Measurements from ENCODE around the gene PLET1. TPM values are rescaled to one million over a fixed set of nuclear protein-coding genes. Genes with fewer than 3 reads are reported as not detected.

The PLET1 gene
- polyA plus RNA-seq, 1 donor (not counting 4 experiments of a cell fraction or from before 2014, with no cell fraction given) = not detected

DNA sequence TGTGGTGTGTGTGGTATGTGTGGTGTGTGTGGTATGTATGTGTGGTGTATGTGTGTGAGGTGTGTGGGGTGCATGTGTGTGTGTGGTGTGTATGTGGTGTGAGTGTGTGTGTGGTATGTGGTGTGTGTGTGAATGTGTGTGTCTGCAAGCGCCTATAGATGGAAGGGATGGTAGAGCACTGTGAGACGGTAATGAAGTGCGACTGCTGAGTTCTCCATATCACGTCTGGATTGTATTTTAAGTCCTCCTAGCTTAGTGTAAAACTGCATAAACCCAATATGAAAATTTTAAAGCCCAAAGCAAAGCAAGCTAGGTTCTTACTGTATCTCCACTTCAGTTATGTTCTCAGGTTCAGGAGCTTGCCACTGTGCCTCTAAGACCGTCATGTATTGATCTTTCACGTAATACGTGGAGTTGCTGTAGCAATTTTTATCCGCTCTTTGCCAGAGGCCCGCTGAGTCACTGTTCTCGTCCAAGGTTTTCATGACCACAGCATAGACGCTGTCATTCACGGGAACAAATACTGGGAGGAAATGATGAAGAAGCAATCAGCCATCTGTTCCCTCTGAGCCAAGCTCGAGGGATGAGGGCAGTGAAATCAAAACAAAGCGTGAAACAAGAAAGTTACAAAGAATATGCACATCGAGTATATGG is 5.5 kb downstream of the PLET1 start:
- dilution Hi-C loops (cut with MboI; ENCODE audit: extremely low pct_ligation_motif_present, low sequenced_read_pairs) = no loop called here
- no peaks in the 10 kb centered on the region for H3K9me3 ChIP-seq (ENCODE audit: control insufficient read depth, low read depth, low read length)
- H3K4me1 ChIP-seq (ENCODE audit: control insufficient read depth, extremely low read depth, insufficient read depth, low read length) = no peaks in the 10 kb centered on the region
- H3K9me1 ChIP-seq (ENCODE audit: control insufficient read depth, extremely low read depth, insufficient read depth, low read length) = no peaks in the 10 kb centered on the region
- no peak overlapping the region for H3K4me2 ChIP-seq (ENCODE audit: control insufficient read depth, extremely low read depth, insufficient read depth, low read depth, low read length)
- H3K79me2 ChIP-seq (ENCODE audit: control insufficient read depth, insufficient read depth, low read length) = no peaks in the 10 kb centered on the region
- TF ChIP-seq EZH2 (IDR thresholded peaks at IDR 0.05; ENCODE audit: low read length) = no peak
- TF ChIP-seq, protein P1, sequence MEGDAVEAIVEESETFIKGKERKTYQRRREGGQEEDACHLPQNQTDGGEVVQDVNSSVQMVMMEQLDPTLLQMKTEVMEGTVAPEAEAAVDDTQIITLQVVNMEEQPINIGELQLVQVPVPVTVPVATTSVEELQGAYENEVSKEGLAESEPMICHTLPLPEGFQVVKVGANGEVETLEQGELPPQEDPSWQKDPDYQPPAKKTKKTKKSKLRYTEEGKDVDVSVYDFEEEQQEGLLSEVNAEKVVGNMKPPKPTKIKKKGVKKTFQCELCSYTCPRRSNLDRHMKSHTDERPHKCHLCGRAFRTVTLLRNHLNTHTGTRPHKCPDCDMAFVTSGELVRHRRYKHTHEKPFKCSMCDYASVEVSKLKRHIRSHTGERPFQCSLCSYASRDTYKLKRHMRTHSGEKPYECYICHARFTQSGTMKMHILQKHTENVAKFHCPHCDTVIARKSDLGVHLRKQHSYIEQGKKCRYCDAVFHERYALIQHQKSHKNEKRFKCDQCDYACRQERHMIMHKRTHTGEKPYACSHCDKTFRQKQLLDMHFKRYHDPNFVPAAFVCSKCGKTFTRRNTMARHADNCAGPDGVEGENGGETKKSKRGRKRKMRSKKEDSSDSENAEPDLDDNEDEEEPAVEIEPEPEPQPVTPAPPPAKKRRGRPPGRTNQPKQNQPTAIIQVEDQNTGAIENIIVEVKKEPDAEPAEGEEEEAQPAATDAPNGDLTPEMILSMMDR (optimal IDR thresholded peaks at IDR 0.05 in 1 of 3, IDR thresholded peaks at IDR 0.05 in 1 of 3, conservative IDR thresholded peaks at IDR 0.05 in 1 of 3; ENCODE audit: extremely low read depth in 1 of 3, insufficient read depth in 2 of 3, low read length in 3 of 3) = no peak
- FAIRE-seq = no peak
- H3K27ac ChIP-seq (ENCODE audit: control insufficient read depth, insufficient read depth, low read length) = no peak overlapping the region
- no peak for DNase-seq (ENCODE audit: low read depth, low spot score)
- no peaks in the 10 kb centered on the region for H3K27me3 ChIP-seq (ENCODE audit: control insufficient read depth, extremely low read depth, insufficient read depth, low read length)
- no peak overlapping the region for H2AFZ ChIP-seq (ENCODE audit: control insufficient read depth, low read length)
- no peaks in the 10 kb centered on the region for H4K20me1 ChIP-seq (ENCODE audit: control insufficient read depth, extremely low read depth, insufficient read depth, low read length)
- H3K4me3 ChIP-seq (ENCODE audit: control insufficient read depth in 2 of 3, extremely low read depth in 1 of 3, insufficient read depth in 2 of 3, low read depth in 1 of 3, low read length in 3 of 3) = no peak overlapping the region
- no peak overlapping the region for H3K9ac ChIP-seq (ENCODE audit: control insufficient read depth, extremely low read depth, insufficient read depth, low read length)
- H3K36me3 ChIP-seq (ENCODE audit: control insufficient read depth in 2 of 2, extremely low read depth in 1 of 2, insufficient read depth in 2 of 2, low read length in 2 of 2) = no peaks in the 10 kb centered on the region

DNA sequence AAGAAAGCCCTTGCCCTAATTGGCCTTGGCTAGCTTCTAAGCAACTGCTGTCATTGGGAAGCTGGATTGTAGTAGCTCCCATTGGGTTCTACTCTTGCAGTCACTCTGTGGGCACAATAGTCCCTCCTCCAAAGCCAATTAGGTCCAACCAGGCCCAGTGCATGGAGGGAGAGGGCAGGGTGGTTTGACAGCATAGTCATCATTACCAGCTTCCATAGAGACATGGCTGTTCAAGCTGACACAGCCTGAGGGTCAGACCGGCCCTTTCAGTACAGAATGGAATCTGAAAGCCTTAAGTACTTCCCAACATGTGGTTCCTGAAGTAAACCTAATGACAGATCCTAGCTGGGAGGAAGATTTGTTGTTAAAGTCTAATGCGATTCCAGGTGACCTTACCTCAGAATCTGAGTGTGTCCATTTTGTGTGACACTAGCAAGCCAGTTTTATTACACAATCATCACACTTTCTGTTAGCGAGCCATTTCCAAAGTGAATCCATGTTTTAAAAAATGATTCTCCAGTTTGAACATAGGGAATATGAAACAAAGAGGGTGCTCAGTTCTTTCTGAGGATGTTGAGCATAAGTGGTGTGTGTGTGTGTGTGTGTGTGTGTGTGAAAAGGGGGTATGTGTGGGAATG is 6.9 kb downstream of the PLET1 start:
- Histone ChIP-seq H3K4me1 (ENCODE audit: control insufficient read depth, extremely low read depth, insufficient read depth, low read length) (no peaks in the 10 kb centered on the region), H3K4me2 (ENCODE audit: control insufficient read depth, extremely low read depth, insufficient read depth, low read depth, low read length) (no peak overlapping the region), H3K27me3 (ENCODE audit: control insufficient read depth, extremely low read depth, insufficient read depth, low read length) (no peaks in the 10 kb centered on the region), H3K36me3 (ENCODE audit: control insufficient read depth in 2 of 2, extremely low read depth in 1 of 2, insufficient read depth in 2 of 2, low read length in 2 of 2) (no peaks in the 10 kb centered on the region), H3K79me2 (ENCODE audit: control insufficient read depth, insufficient read depth, low read length) (no peaks in the 10 kb centered on the region), H3K9me1 (ENCODE audit: control insufficient read depth, extremely low read depth, insufficient read depth, low read length) (no peaks in the 10 kb centered on the region), H4K20me1 (ENCODE audit: control insufficient read depth, extremely low read depth, insufficient read depth, low read length) (no peaks in the 10 kb centered on the region), H3K27ac (ENCODE audit: control insufficient read depth, insufficient read depth, low read length) (no peak overlapping the region), H2AFZ (ENCODE audit: control insufficient read depth, low read length) (no peak overlapping the region), H3K4me3 (ENCODE audit: control insufficient read depth in 2 of 3, extremely low read depth in 1 of 3, insufficient read depth in 2 of 3, low read depth in 1 of 3, low read length in 3 of 3) (no peak overlapping the region), H3K9me3 (ENCODE audit: control insufficient read depth, low read depth, low read length) (no peaks in the 10 kb centered on the region), H3K9ac (ENCODE audit: control insufficient read depth, extremely low read depth, insufficient read depth, low read length) (no peak overlapping the region)
- dilution Hi-C loops (cut with MboI; ENCODE audit: extremely low pct_ligation_motif_present, low sequenced_read_pairs) = no loop called here
- no peak for FAIRE-seq
- TF ChIP-seq, protein P1 (optimal IDR thresholded peaks at IDR 0.05 in 1 of 3, IDR thresholded peaks at IDR 0.05 in 1 of 3, conservative IDR thresholded peaks at IDR 0.05 in 1 of 3; ENCODE audit: extremely low read depth in 1 of 3, insufficient read depth in 2 of 3, low read length in 3 of 3) = no peak
- no peak for TF ChIP-seq EZH2 (IDR thresholded peaks at IDR 0.05; ENCODE audit: low read length)
- no peak for DNase-seq (ENCODE audit: low read depth, low spot score)

Measured in keratinocyte (primary cell).